ENCODE data around the gene ABHD8. TPM values are rescaled to one million over a fixed set of nuclear protein-coding genes. Genes with fewer than 3 reads are reported as not detected.

Gene ABHD8
- total RNA-seq, 4 donors from 2014 or later: 9.7 to 15.7 (median 13.6) TPM

- H3K4me1 ChIP-seq: peaks cover 35% of the 10 kb centered on the region
- no peak overlapping the region for H3K4me3 ChIP-seq
- H3K27ac ChIP-seq: peak overlapping the region; percentile 72
- H3K27me3 ChIP-seq: peaks cover 7% of the 10 kb centered on the region
- peak in 1 of 2 donors; percentile 56 for DNase-seq (ENCODE audit: low spot score in 2 of 2)
- WGBS: 16% methylated on average over 6 of the region's 6 CpGs
- peaks cover 2% of the 10 kb centered on the region for H3K36me3 ChIP-seq
- no peaks in the 10 kb centered on the region for H3K9me3 ChIP-seq
- no peak for TF ChIP-seq POLR2AphosphoS5 (IDR thresholded peaks at IDR 0.05)
- no peak for TF ChIP-seq POLR2A (IDR thresholded peaks at IDR 0.05)
- TF ChIP-seq CTCF (IDR thresholded peaks at IDR 0.05): no peak
- TF ChIP-seq EP300 (IDR thresholded peaks at IDR 0.05): no peak
These were observed 44.1 kb upstream of the ABHD8 start for GRCh38 chr19:17347361-17347760.

GRCh38 chr19:17346109-17346671, 43.0 kb upstream of the ABHD8 start:
- Histone ChIP-seq H3K4me3 (no peak overlapping the region), H3K36me3 (peaks cover 7% of the 10 kb centered on the region), H3K27me3 (no peaks in the 10 kb centered on the region), H3K9me3 (no peaks in the 10 kb centered on the region), H3K4me1 (peaks cover 35% of the 10 kb centered on the region), H3K27ac (peak overlapping the region; percentile 72)
- 16% methylated on average over 23 of the region's 24 CpGs for WGBS
- TF ChIP-seq CTCF (IDR thresholded peaks at IDR 0.05): peak; percentile 94 to 96
- TF ChIP-seq POLR2A (IDR thresholded peaks at IDR 0.05): no peak
- peak in 1 of 2 donors; percentile 78 for DNase-seq (ENCODE audit: low spot score in 2 of 2)

GRCh38 chr19:17341845-17342244, 38.6 kb upstream of the ABHD8 start:
- H3K27me3 ChIP-seq: no peaks in the 10 kb centered on the region
- no peak overlapping the region for H3K4me3 ChIP-seq
- no peak for TF ChIP-seq CTCF (IDR thresholded peaks at IDR 0.05)
- TF ChIP-seq EP300 (IDR thresholded peaks at IDR 0.05): no peak
- no peak for TF ChIP-seq POLR2AphosphoS5 (IDR thresholded peaks at IDR 0.05)
- no peak for TF ChIP-seq POLR2A (IDR thresholded peaks at IDR 0.05)
- peaks cover 12% of the 10 kb centered on the region for H3K36me3 ChIP-seq
- peaks cover 27% of the 10 kb centered on the region for H3K4me1 ChIP-seq
- H3K27ac ChIP-seq: no peak overlapping the region
- 79% methylated on average over 7 of the region's 7 CpGs for WGBS
- no peak for DNase-seq (ENCODE audit: low spot score in 2 of 2)
- no peaks in the 10 kb centered on the region for H3K9me3 ChIP-seq

GRCh38 chr19:17341386-17341785, 38.2 kb upstream of the ABHD8 start:
- 94% methylated on average over 7 of the region's 15 CpGs for WGBS
- Histone ChIP-seq H3K27me3 (no peaks in the 10 kb centered on the region), H3K4me3 (no peak overlapping the region), H3K36me3 (peaks cover 12% of the 10 kb centered on the region), H3K9me3 (no peaks in the 10 kb centered on the region), H3K27ac (no peak overlapping the region), H3K4me1 (peaks cover 27% of the 10 kb centered on the region)
- DNase-seq (ENCODE audit: low spot score in 2 of 2): no peak
- TF ChIP-seq POLR2A (IDR thresholded peaks at IDR 0.05): no peak
- TF ChIP-seq POLR2AphosphoS5 (IDR thresholded peaks at IDR 0.05): no peak
- TF ChIP-seq CTCF (IDR thresholded peaks at IDR 0.05): no peak
- TF ChIP-seq EP300 (IDR thresholded peaks at IDR 0.05): no peak

GRCh38 chr19:17340871-17341357, 37.7 kb upstream of the ABHD8 start:
- TF ChIP-seq POLR2A (IDR thresholded peaks at IDR 0.05): no peak
- no peak for TF ChIP-seq CTCF (IDR thresholded peaks at IDR 0.05)
- TF ChIP-seq EP300 (IDR thresholded peaks at IDR 0.05): no peak
- no peak for TF ChIP-seq POLR2AphosphoS5 (IDR thresholded peaks at IDR 0.05)
- H3K4me1 ChIP-seq: peaks cover 27% of the 10 kb centered on the region
- no peaks in the 10 kb centered on the region for H3K9me3 ChIP-seq
- H3K36me3 ChIP-seq: peaks cover 12% of the 10 kb centered on the region
- no peak for DNase-seq (ENCODE audit: low spot score in 2 of 2)
- no peak overlapping the region for H3K27ac ChIP-seq
- H3K4me3 ChIP-seq: no peak overlapping the region
- 69% methylated on average over 16 of the region's 17 CpGs for WGBS
- no peaks in the 10 kb centered on the region for H3K27me3 ChIP-seq

Measured in suprapubic skin (tissue), 4 donors.